ENCODE data around the gene SELENOO.

The SELENOO gene

DNA sequence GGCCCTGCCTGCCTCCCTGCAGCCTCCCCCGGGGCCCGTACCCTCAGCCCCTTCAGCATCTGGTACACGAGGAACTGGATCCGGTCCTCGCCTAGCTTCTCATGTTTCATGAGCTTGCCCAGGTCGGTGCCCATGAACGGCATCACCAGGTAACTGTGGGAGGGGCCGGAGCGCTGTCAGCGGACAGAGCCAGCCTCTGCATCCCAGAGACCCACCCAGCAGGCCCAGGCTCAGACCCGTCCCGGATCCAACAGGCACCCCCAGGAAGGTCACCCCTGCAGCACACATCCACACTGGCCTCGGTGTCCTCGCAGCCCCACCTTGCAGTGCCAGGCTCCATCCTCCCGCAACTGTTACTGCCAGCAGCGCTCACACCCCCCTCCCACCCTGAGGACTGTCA is 56.2 kb downstream of the SELENOO start:
- no peak for DNase-seq

DNA sequence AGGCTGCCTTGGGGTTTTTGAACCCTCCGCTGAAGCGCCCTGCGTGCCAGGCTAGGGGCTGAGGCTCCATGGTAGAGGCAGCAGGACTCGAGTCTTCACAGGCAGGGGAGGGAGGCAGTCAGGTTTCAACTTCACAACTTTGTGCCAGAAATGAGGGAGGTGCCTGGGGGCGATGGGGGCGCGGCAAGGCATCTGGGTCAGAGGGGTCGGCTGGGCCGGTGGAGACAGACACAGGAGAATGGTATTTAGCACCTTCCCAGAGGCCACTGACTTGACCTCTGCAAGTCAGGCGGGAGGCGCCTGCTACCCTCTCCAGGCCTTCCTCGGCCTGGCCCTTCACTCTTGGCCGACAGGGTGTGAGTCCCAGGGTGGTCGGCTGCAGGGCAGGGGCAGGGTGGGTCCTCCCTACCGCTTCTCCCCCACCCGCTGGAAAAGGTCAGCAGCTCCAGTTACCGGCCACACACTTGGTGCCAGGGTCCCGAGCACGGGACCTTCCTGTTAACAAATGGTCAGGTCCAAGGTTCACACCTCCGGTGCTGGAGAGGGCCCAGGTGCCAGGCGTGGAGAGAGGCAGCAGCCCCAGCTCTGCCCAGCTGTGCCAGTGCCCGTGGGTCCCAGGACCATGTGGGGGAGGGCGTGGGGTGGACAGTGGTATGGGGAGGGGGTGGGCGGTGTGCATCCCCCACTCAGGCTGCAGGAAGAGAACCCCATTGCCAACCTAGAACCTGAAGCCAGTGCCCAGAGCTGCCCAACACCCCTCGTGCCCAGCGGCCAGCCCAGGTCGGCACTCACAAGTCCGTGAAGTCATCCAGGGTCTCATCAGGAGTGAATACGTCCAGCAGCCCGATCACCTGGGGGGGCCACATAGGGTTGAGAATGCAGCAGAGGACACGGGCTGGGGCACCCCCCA is 56.9 kb downstream of the SELENOO start:
- DNase-seq = no peak

GRCh38 chr22:50258361-50259292 is 57.8 kb downstream of the SELENOO start:
- no peak for DNase-seq

- DNase-seq = no peak
Measured at GRCh38 chr22:50259302-50259701, 58.5 kb downstream of the SELENOO start.

- no peak for DNase-seq
Measured at GRCh38 chr22:50260434-50260800, 59.6 kb downstream of the SELENOO start.

DNA sequence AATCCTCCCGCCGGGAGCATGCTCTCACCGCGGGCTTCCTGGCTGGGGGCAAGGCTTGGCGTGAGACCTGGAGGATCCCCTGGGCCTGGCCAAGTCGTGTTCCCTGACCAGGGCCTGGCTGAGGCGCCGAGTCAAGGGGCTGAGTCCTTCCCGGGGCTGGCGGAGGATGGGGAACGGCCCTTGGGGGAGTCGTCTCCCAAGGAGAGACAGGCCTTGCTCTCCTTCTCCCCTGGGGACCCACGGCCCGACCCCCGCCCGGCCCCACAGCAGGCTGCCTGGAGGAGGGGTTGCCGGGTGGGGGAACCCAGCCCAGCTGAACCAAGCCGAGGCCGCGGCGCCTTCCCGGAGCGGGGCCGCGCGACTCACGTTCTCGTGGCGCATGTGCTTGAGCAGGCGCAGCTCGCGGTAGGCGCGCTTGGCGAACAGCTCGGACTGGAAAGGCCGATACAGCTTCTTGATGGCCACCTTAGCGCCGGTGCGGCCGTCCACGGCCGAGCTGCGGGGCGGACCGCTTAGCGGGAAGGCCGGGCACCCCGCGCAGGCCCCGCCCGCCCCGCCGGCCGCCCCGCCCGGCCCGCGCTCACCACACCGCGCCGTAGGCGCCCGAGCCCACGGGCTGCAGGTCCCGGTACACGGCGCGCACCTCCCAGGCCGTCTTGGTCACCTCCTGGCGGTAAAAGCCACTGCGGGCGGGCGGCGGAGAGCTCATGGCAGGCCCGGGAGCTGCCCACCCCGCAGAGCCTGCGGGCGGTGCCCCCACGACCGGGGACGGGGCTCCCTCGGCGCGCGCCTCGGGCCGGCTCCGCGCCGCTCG is 60.2 kb downstream of the SELENOO start:
- DNase-seq = no peak

GRCh38 chr22:50261615-50262459 is 61.0 kb downstream of the SELENOO start, which contains the start of gene MAPK12:
MAPK12 (minus strand) TSS chr22:50261683; CDS start chr22:50261509, 174 bp downstream.
- no peak for DNase-seq

- DNase-seq = no peak
Measured at GRCh38 chr22:50262460-50262911, 61.7 kb downstream of the SELENOO start.

DNA sequence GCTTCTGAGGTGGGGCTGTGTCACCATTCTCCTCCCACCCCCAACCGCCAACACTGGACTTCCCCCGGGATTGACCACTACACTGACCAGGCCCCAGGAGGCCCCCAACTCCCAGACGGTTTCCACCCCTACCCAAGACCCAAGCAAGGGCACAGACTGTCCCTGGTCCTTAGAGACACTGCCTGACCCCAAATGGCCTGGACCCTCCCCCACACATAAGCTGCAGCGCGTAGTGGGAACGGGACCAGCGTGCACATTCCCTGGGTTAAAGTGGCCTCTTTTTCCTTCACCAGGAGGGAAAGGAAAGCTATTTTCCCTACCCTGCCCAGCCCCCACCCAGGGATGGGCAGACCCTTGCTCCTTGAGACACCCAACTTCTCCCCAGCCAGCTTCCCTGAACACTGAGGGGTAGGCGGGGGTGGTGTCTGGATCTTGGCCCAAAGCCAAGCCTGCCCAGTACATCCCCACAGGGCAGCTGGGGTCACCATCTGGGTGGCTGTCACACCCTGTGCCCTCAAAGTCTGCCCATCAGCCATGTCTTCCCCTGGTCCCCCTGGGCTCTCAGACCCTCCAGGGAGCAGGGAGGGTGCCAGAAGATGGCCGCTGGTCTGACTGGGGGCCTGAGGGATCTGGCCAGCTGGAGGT is 62.3 kb downstream of the SELENOO start:
- DNase-seq = no peak

DNA sequence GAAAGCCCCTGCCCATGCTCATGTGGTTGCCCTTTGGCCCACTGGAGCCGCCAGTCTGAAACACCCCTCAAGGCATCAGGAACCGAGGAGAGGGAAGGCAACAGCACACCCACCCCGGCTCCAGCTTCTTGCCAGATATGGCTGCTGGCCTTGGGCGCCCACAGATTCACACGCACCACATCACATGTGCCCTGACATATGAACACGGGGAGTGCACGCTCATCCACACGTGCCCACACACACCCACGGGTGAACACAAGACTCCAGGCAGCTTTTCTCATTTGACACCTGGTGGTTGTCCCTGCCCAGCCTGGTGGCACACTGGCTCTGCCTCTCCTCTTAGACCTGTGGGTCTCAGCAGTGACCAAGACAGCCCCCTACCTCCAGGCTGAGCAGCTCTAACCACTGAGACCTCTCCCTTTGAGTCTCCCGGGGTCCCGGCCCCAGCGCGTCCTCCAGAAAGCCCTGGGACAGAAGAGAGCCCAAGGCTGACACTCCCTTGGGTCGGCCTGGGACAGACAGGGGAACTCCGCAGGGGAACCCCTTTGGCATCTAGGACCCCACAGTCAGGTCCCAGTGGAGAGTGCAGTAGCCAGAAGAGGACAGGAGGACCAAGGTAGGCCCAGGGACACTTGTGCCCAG is 63.4 kb downstream of the SELENOO start:
- no peak for DNase-seq

- DNase-seq = no peak
Measured at GRCh38 chr22:50264946-50265669, 64.3 kb downstream of the SELENOO start.

DNA sequence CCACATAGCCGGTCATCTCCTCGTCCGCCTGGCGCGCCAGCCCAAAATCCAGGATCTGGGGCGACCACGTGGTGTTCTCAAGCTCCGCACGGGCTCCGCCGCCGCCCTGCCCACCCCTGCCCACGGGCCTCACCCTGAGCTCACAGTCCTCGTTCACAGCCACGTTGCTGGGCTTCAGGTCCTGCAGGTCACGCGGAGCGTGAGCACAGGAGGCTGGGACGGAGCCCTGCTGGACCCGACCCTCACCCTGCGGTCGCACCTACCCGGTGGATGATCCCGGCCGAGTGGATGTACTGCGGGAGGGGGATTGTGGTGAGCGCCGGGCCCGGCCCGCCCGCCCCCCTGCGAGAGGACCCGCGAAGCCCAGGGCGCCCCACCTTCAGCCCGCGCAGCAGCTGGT is 66.2 kb downstream of the SELENOO start:
- no peak for DNase-seq
